CD14-positive monocyte (primary cell): ENCODE data around the gene CRADD. TPM values are rescaled to one million over a fixed set of nuclear protein-coding genes. Genes with fewer than 3 reads are reported as not detected.

Source experiments
- DNase-seq, 3 donors: peaks; one replicate each; pipeline ENCODE4 v3.0.0-alpha.2; 2011 to 2022
- H2AFZ ChIP-seq: 2 replicates; pipeline ENCODE4 v1.6.0; 2012; ENCODE audit warnings: mild to moderate bottlenecking, low read depth, low read length, inconsistent platforms; ENCODE audit not compliant: insufficient read depth, poor library complexity, severe bottlenecking
- H3K27ac ChIP-seq, 2 donors: 1 replicate in 1 of 2; 2 replicates in 1 of 2; pipeline ENCODE4 v1.5.1; 2012 to 2013; ENCODE audit warnings: low read length in 2 of 2, control low read depth in 1 of 2, inconsistent platforms in 1 of 2, low read depth in 1 of 2, mild to moderate bottlenecking in 1 of 2
- H3K27me3 ChIP-seq, 2 donors: one replicate each; pipeline versions ENCODE4 v1.6.0 to v1.6.1; 2011 to 2013; ENCODE audit warnings: low read length in 2 of 2; ENCODE audit not compliant: control insufficient read depth in 2 of 2, insufficient read depth in 2 of 2
- H3K36me3 ChIP-seq, 2 donors: replicated peaks in 1 of 2; 1 replicate in 1 of 2; 2 replicates in 1 of 2; pipeline versions ENCODE4 v1.5.1 to v1.6.1; 2012 to 2013; ENCODE audit warnings: low read length in 2 of 2, control low read depth in 1 of 2, inconsistent platforms in 1 of 2, mild to moderate bottlenecking in 1 of 2; ENCODE audit not compliant: insufficient read depth in 2 of 2, control insufficient read depth in 1 of 2
- H3K4me1 ChIP-seq, 2 donors: 1 replicate in 1 of 2; 2 replicates in 1 of 2; pipeline versions ENCODE4 v1.5.1 to v1.6.1; 2012 to 2013; ENCODE audit warnings: low read length in 2 of 2, control low read depth in 1 of 2, inconsistent platforms in 1 of 2, mild to moderate bottlenecking in 1 of 2, moderate library complexity in 1 of 2; ENCODE audit not compliant: insufficient read depth in 2 of 2, control insufficient read depth in 1 of 2
- H3K4me2 ChIP-seq: replicated peaks from 2 replicates; pipeline ENCODE3; 2012; ENCODE audit warnings: low read length, moderate library complexity, mild to moderate bottlenecking; ENCODE audit not compliant: poor library complexity, severe bottlenecking; ENCODE audit errors: extremely low read depth
- H3K4me3 ChIP-seq, 3 experiments: fragments of 200-600 bp in 1 of 3; sonication (generic) in 1 of 3; replicated peaks in 1 of 3; 1 replicate in 2 of 3; 2 replicates in 1 of 3; pipeline ENCODE4 v1.5.1; 2011 to 2013; ENCODE audit warnings: low read length in 3 of 3, mild to moderate bottlenecking in 3 of 3, control low read depth in 2 of 3, low read depth in 2 of 3, inconsistent platforms in 1 of 3, moderate library complexity in 1 of 3
- H3K79me2 ChIP-seq: 2 replicates; pipeline ENCODE4 v1.6.0; 2012; ENCODE audit warnings: mild to moderate bottlenecking, control low read depth, inconsistent platforms, low read length, moderate library complexity; ENCODE audit not compliant: insufficient read depth
- H3K9ac ChIP-seq: 2 replicates; pipeline ENCODE4 v1.6.0; 2017; ENCODE audit warnings: low read length, mild to moderate bottlenecking; ENCODE audit not compliant: insufficient read depth, poor library complexity, severe bottlenecking
- H3K9me3 ChIP-seq, 2 donors: replicated peaks in 1 of 2; 1 replicate in 1 of 2; 2 replicates in 1 of 2; pipeline versions ENCODE4 v1.5.1 to v1.6.1; 2012 to 2013; ENCODE audit warnings: low read length in 2 of 2, control low read depth in 1 of 2; ENCODE audit not compliant: control insufficient read depth in 1 of 2, insufficient read depth in 1 of 2
- H4K20me1 ChIP-seq: 2 replicates; pipeline ENCODE4 v1.6.0; 2012; ENCODE audit warnings: mild to moderate bottlenecking, low read length, control low read depth, moderate library complexity; ENCODE audit not compliant: insufficient read depth
- H3K27ac Mint-ChIP-seq, 7 donors: one replicate each; pipeline ENCODE4 v1.8.0; 2020; ENCODE audit warnings: mild to moderate bottlenecking in 7 of 7, mixed read lengths in 7 of 7, moderate library complexity in 6 of 7, inconsistent platforms in 2 of 7
- H3K27me3 Mint-ChIP-seq, 3 donors: one replicate each; pipeline ENCODE4 v1.8.0; 2021 to 2022; ENCODE audit warnings: low read depth in 3 of 3, mild to moderate bottlenecking in 3 of 3, mixed read lengths in 3 of 3, moderate library complexity in 3 of 3, inconsistent platforms in 1 of 3
- H3K36me3 Mint-ChIP-seq, 2 donors: one replicate each; pipeline ENCODE4 v1.8.0; 2020; ENCODE audit warnings: mixed read lengths in 2 of 2, inconsistent platforms in 1 of 2, mild to moderate bottlenecking in 1 of 2
- H3K4me1 Mint-ChIP-seq: one replicate; pipeline ENCODE4 v1.8.0; 2020; ENCODE audit warnings: mild to moderate bottlenecking, mixed read lengths
- H3K4me3 Mint-ChIP-seq, 2 donors: one replicate each; pipeline ENCODE4 v1.8.0; 2020; ENCODE audit warnings: mild to moderate bottlenecking in 2 of 2, mixed read lengths in 2 of 2, moderate library complexity in 1 of 2
- H3K9me3 Mint-ChIP-seq, 7 donors: one replicate each; pipeline ENCODE4 v1.8.0; 2020 to 2022; ENCODE audit warnings: mixed read lengths in 7 of 7, mild to moderate bottlenecking in 6 of 7, moderate library complexity in 6 of 7, inconsistent platforms in 2 of 7
- CTCF ChIP-seq: fragments of 200-600 bp; IDR thresholded peaks from one replicate; pipeline ENCODE4 v1.8.0; 2022; ENCODE audit warnings: antibody characterized with exemption, mild to moderate bottlenecking
- WGBS: methylation state at CpG from one replicate; pipeline ENCODE4 v1.1.5; 2013; ENCODE audit warnings: missing lambda C conversion rate; ENCODE audit not compliant: insufficient coverage; 5-methylcytosine and 5-hydroxymethylcytosine counted together
- intact Hi-C, 2 donors: fragments of 100-400 bp; cut with micrococcal nuclease; formaldehyde crosslinking; loops; one replicate each; pipeline versions ENCODE4 v1.15.0 to v1.15.1; 2023
- polyA plus RNA-seq, 3 donors: library from polyadenylated mRNA; depleted of rRNA in 1 of 3; unstranded in 2 of 3; stranded (reverse) in 1 of 3; fragments of 300-500 nt in 2 of 3; fragments of >200 nt in 1 of 3; fragmentation: Illumina TruSeq in 2 of 3; gene quantifications; 1 replicate in 2 of 3; 2 replicates in 1 of 3; pipeline ENCODE4 v1.2.3, GENCODE V29; 2012 to 2021

Gene CRADD
- polyA plus RNA-seq, 3 donors = 5.6 to 12.2 (median 11.2) TPM

- no peak for DNase-seq
- no peaks in the 10 kb centered on the region for H3K27me3 ChIP-seq
- H4K20me1 ChIP-seq = no peaks in the 10 kb centered on the region
- H2AFZ ChIP-seq = no peak overlapping the region
- no peaks in the 10 kb centered on the region for H3K9me3 Mint-ChIP-seq
- no peaks in the 10 kb centered on the region for H3K4me1 Mint-ChIP-seq
- no peaks in the 10 kb centered on the region for H3K36me3 Mint-ChIP-seq
- intact Hi-C loops = no loop called here
- H3K4me3 Mint-ChIP-seq = no peak overlapping the region
- H3K79me2 ChIP-seq = no peaks in the 10 kb centered on the region
- no peak overlapping the region for H3K9ac ChIP-seq
- H3K4me3 ChIP-seq = no peak overlapping the region
- H3K4me2 ChIP-seq = no peak overlapping the region
- no peaks in the 10 kb centered on the region for H3K4me1 ChIP-seq
- no peak overlapping the region for H3K27ac ChIP-seq
- TF ChIP-seq CTCF = no peak
- no peaks in the 10 kb centered on the region for H3K36me3 ChIP-seq
- H3K27ac Mint-ChIP-seq = no peak overlapping the region
- H3K27me3 Mint-ChIP-seq = peaks cover 3% of the 10 kb centered on the region in 3 donors
- no peaks in the 10 kb centered on the region for H3K9me3 ChIP-seq
Observed at GRCh38 chr12:93793983-93794382, 116.8 kb downstream of the CRADD start.

GRCh38 chr12:93794738-93795137 lies 117.6 kb downstream of the CRADD start:
- no peaks in the 10 kb centered on the region for H3K9me3 Mint-ChIP-seq
- no peak for TF ChIP-seq CTCF
- no peak for DNase-seq

More at GRCh38 chr12:93794738-93795137, 117.6 kb downstream of the CRADD start:
- Histone ChIP-seq H3K27ac (no peak overlapping the region), H3K27me3 (no peaks in the 10 kb centered on the region), H3K4me1 (no peaks in the 10 kb centered on the region), H3K4me2 (no peak overlapping the region), H3K36me3 (no peaks in the 10 kb centered on the region), H3K9me3 (no peaks in the 10 kb centered on the region), H3K9ac (no peak overlapping the region), H3K4me3 (no peak overlapping the region), H2AFZ (no peak overlapping the region), H4K20me1 (no peaks in the 10 kb centered on the region), H3K79me2 (no peaks in the 10 kb centered on the region)
- H3K27me3 Mint-ChIP-seq = peaks cover 0 to 3% (median 3%) of the 10 kb centered on the region in 3 donors
- H3K27ac Mint-ChIP-seq = no peak overlapping the region
- 88% methylated on average over 1 of the region's 2 CpGs for WGBS
- intact Hi-C loops = no loop called here
- no peak overlapping the region for H3K4me3 Mint-ChIP-seq
- H3K36me3 Mint-ChIP-seq = no peaks in the 10 kb centered on the region
- H3K4me1 Mint-ChIP-seq = no peaks in the 10 kb centered on the region
